Fibroblast of lung (primary cell): ENCODE data around the gene BCAN.

Source experiments
- CTCF ChIP-seq, 2 donors: IDR thresholded peaks in 1 of 2; conservative IDR thresholded peaks in 1 of 2; 1 replicate in 1 of 2; 2 replicates in 1 of 2; pipeline ENCODE4 v1.5.1; 2011 to 2012; ENCODE audit warnings: low read length in 2 of 2, control low read depth in 1 of 2, inconsistent platforms in 1 of 2, low read depth in 1 of 2, mild to moderate bottlenecking in 1 of 2
- EZH2 ChIP-seq: IDR thresholded peaks from 2 replicates; pipeline ENCODE4 v1.5.1; 2012; ENCODE audit warnings: low read length, control low read depth, mild to moderate bottlenecking; ENCODE audit errors: missing control alignments

DNA sequence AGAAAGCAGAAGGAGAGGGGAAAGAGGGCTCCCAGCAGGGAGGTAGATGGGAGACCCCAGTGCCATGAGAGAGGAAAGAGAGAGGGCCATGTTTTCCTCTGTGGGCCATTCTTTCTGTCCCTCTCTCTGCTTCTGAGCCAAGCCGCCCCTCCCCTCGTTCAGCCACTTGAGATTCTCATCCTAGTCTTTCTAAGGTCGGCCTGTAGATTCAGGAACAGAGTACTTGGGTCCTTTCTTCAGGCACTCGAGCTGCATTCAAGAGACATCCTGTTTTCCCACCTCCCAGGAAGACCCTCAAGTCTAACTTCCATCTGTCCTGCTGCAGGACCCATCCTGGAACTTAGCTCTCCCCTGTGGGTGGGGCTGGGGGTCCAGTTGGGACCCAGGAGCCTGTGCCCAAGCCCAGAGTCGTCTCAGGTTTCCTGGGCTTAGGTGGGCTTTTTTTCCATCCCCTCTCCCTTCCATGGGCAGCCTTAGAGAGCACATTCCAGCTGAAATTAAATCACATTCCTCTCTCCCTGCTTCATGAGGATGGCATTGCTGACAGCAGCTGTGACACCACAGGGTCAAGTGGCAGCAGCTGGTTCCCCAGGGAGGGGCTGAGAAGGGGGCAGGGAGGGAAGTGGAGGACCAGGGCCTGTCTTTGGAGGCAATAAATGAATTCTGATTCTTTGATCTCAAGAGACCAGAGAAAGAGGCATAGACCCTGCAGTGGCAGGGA is 22.3 kb downstream of the BCAN start:
- TF ChIP-seq EZH2 (no peak), CTCF (conservative IDR thresholded peaks at IDR 0.05 in 1 of 2, IDR thresholded peaks at IDR 0.05 in 1 of 2; ENCODE audit: low read depth in 1 of 2, low read length in 2 of 2) (no peak)
